ENCODE measurements around the gene CTDP1.
A peak's percentile ranks its signal among the peaks of the same experiment; 100 is the strongest.
"Not testable (repeated sequence)": the region's sequence is repeated elsewhere in the genome, so short reads cannot be mapped to it uniquely, and the experiment has no call there.

Gene CTDP1

GRCh38 chr18:79693561-79694205, 14.1 kb downstream of the CTDP1 start:
- Histone ChIP-seq H3K36me3 (ENCODE audit: control insufficient read depth in 2 of 2, insufficient read depth in 1 of 2, low read length in 2 of 2) (peaks cover 0 to 21% of the 10 kb centered on the region in 2 experiments; a peak in 1 of 3 replicates), H3K4me1 (ENCODE audit: control insufficient read depth, insufficient read depth, low read length) (0 out of 2 replicates have a peak, but pooled peaks cover 2% of the 10 kb centered on the region), H3K4me3 (ENCODE audit: low read depth, low read length) (no peak overlapping the region), H3K27ac (ENCODE audit: extremely low read depth, low read depth, low read length) (no peak overlapping the region), H3K9me3 (ENCODE audit: control insufficient read depth, insufficient read depth, low read depth, low read length) (no peaks in the 10 kb centered on the region)
- ChIA-PET CTCF (no interaction called here), POLR2A (interaction anchor here (1.1 kb wide), 1 partner anchor 340 kb away, joined by 3 read pairs; no protein-coding TSS in a partner anchor)
- no peak for TF ChIP-seq ZNF157 (tag by site-specific recombination; IDR thresholded peaks at IDR 0.05)
- TF ChIP-seq KLF1 (tag by site-specific recombination; IDR thresholded peaks at IDR 0.05), result peak; percentile 87
- 0 out of 2 replicates have a peak, but pooled peaks have one; percentile 20 for TF ChIP-seq KLF9 (tag by site-specific recombination; IDR thresholded peaks at IDR 0.05; ENCODE audit: low read depth)

- H3K9me3 ChIP-seq (ENCODE audit: control insufficient read depth, insufficient read depth, low read depth, low read length); H3K4me3 ChIP-seq (ENCODE audit: low read depth, low read length); H3K4me1 ChIP-seq (ENCODE audit: control insufficient read depth, insufficient read depth, low read length); H3K27ac ChIP-seq (ENCODE audit: extremely low read depth, low read depth, low read length); CTCF ChIA-PET: not testable (repeated sequence)
- POLR2A ChIA-PET, result interaction anchor here (1.1 kb wide), 2 partner anchors 16 to 339 kb away, joined by 3 read pairs; no protein-coding TSS in a partner anchor
- peaks cover 0 to 25% of the 10 kb centered on the region in 2 experiments; a peak in 2 of 3 replicates for H3K36me3 ChIP-seq (ENCODE audit: control insufficient read depth in 2 of 2, insufficient read depth in 1 of 2, low read length in 2 of 2)
These were observed 14.7 kb downstream of the CTDP1 start for GRCh38 chr18:79694206-79694894.

GRCh38 chr18:79694895-79695213, 15.3 kb downstream of the CTDP1 start:
- POLR2A ChIA-PET, result interaction anchor here (1.1 kb wide), 1 partner anchor 16 kb away, joined by 3 read pairs; no protein-coding TSS in a partner anchor
- CTCF ChIA-PET, result no interaction called here
- TF ChIP-seq ZNF843 (tag by site-specific recombination; IDR thresholded peaks at IDR 0.05) (no peak), ZNF121 (tag by site-specific recombination; IDR thresholded peaks at IDR 0.05) (no peak), SCRT2 (tag by site-specific recombination; IDR thresholded peaks at IDR 0.05) (peak; percentile 48; the same call in 1 of the 2 replicates), EGR2 (tag by site-specific recombination; IDR thresholded peaks at IDR 0.05; ENCODE audit: low read depth) (peak; percentile 69), ZFHX2 (tag by site-specific recombination; conservative IDR thresholded peaks at IDR 0.05) (peak; percentile 70)

DNA sequence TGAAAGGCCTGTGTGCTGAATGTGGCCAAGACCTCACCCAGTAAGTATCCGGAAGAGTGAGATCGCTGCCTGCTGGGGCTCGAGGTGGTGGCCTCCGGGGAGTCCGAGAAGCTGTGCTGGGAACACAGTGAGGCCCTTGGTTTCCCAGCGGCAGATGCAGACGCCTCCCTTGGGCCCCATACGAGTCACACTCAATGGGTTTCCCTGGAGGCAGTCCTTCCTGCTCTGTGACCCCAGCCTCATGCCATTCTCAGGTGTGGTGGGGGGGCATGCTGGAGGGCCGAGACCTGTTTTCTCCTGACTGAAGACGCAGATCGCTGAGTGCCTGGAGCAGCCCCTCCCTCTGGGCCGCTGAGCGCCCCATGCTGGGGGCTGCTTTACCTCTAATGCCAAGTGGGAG, 15.7 kb downstream of the CTDP1 start:
- H3K4me3 ChIP-seq (ENCODE audit: low read depth, low read length), result no peak overlapping the region
- 0 out of 2 replicates have a peak, but pooled peaks cover 2% of the 10 kb centered on the region for H3K4me1 ChIP-seq (ENCODE audit: control insufficient read depth, insufficient read depth, low read length)
- TF ChIP-seq ZNF580 (tag by site-specific recombination; IDR thresholded peaks at IDR 0.05) (no peak), ZIC2 (tag by site-specific recombination; IDR thresholded peaks at IDR 0.05) (peak; percentile 80)
- CTCF ChIA-PET, result no interaction called here
- POLR2A ChIA-PET, result interaction anchor here (1.1 kb wide), 1 partner anchor 17 kb away, joined by 3 read pairs; no protein-coding TSS in a partner anchor
- no peak overlapping the region for H3K27ac ChIP-seq (ENCODE audit: extremely low read depth, low read depth, low read length)
- H3K36me3 ChIP-seq (ENCODE audit: control insufficient read depth in 2 of 2, insufficient read depth in 1 of 2, low read length in 2 of 2), result peaks cover 0 to 34% of the 10 kb centered on the region in 2 experiments; a peak in 2 of 3 replicates
- no peaks in the 10 kb centered on the region for H3K9me3 ChIP-seq (ENCODE audit: control insufficient read depth, insufficient read depth, low read depth, low read length)

More at GRCh38 chr18:79694895-79695213, 15.3 kb downstream of the CTDP1 start:
- no peaks in the 10 kb centered on the region for H3K9me3 ChIP-seq (ENCODE audit: control insufficient read depth, insufficient read depth, low read depth, low read length)
- no peak overlapping the region for H3K27ac ChIP-seq (ENCODE audit: extremely low read depth, low read depth, low read length)
- 0 out of 2 replicates have a peak, but pooled peaks cover 2% of the 10 kb centered on the region for H3K4me1 ChIP-seq (ENCODE audit: control insufficient read depth, insufficient read depth, low read length)
- peaks cover 0 to 30% of the 10 kb centered on the region in 2 experiments; a peak in 2 of 3 replicates for H3K36me3 ChIP-seq (ENCODE audit: control insufficient read depth in 2 of 2, insufficient read depth in 1 of 2, low read length in 2 of 2)
- no peak overlapping the region for H3K4me3 ChIP-seq (ENCODE audit: low read depth, low read length)

DNA sequence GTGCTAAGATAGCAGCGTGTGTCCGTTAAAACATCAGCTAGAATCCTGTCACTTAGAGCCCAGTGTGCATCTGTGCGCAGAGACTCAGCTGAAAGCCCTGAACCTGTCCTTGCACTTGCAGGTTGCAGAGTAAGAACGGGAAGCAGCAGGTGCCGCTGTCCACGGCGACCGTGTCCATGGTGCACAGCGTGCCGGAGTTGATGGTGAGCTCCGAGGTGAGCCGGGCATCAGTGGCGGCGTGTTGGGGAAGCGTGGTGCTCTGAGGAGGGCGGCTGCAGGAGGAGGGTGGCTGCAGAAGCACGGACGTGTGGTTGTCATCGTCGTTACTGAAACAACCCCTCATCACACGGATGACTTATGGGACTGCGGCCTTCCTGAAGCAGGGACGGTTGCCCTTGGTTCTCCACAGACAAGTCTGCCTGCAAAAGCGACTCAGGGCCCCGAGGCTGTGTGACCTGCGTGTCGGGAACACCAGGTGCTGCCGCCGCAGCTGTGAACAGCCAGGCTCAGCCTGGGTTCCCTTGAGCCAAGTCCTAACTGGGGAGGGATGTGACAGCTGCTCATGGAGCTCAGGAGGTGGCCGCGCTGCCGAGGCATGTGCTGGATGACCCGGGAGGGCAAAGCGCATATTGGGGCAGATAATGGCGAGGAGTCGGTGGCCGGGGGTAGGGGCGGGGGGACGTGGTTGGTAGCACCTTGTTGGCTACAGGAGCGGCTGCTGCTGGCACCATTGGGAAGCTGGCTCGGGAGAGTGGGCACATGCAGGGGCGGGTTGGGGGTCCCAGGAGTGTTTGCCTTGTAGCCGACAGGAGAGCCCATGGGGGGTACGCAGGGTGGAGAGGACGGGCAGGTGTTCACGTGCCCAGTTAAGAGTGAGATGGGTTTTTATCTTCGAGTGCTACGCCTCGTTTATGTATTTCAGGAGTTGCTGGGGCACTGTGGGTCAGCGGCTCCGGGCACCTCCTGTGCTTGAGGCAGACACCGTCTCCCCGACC, 16.6 kb downstream of the CTDP1 start:
- Histone ChIP-seq H3K36me3 (ENCODE audit: control insufficient read depth in 2 of 2, insufficient read depth in 1 of 2, low read length in 2 of 2) (peaks cover 0 to 41% of the 10 kb centered on the region in 2 experiments; a peak in 2 of 3 replicates), H3K9me3 (ENCODE audit: control insufficient read depth, insufficient read depth, low read depth, low read length) (no peaks in the 10 kb centered on the region), H3K27ac (ENCODE audit: extremely low read depth, low read depth, low read length) (no peak overlapping the region), H3K4me1 (ENCODE audit: control insufficient read depth, insufficient read depth, low read length) (0 out of 2 replicates have a peak, but pooled peaks cover 2% of the 10 kb centered on the region), H3K4me3 (ENCODE audit: low read depth, low read length) (no peak overlapping the region)
- ChIA-PET CTCF (no interaction called here), POLR2A (interaction anchor here (1.1 kb wide), 1 partner anchor 18 kb away, joined by 3 read pairs; no protein-coding TSS in a partner anchor)
- no peak for TF ChIP-seq BCL11B (tag by site-specific recombination; IDR thresholded peaks at IDR 0.05; ENCODE audit: low read depth)
- no peak for TF ChIP-seq ZNF18 (tag by site-specific recombination; IDR thresholded peaks at IDR 0.05)
- no peak for TF ChIP-seq ZNF23 (tag by site-specific recombination; IDR thresholded peaks at IDR 0.05; ENCODE audit: borderline replicate concordance)
- TF ChIP-seq ZNF654 (tag by site-specific recombination; IDR thresholded peaks at IDR 0.05; ENCODE audit: low read depth), result no peak
- TF ChIP-seq TCF7L2 (IDR thresholded peaks at IDR 0.05; ENCODE audit: borderline replicate concordance, low read depth, low read length), result no peak
- no peak for TF ChIP-seq ZNF416 (tag by site-specific recombination; IDR thresholded peaks at IDR 0.05)
- TF ChIP-seq ZBTB21 (tag by site-specific recombination; IDR thresholded peaks at IDR 0.05), result no peak
- TF ChIP-seq ZNF335 (tag by site-specific recombination; conservative IDR thresholded peaks at IDR 0.05), result no peak
- no peak for TF ChIP-seq ZNF658 (tag by site-specific recombination; IDR thresholded peaks at IDR 0.05)

All from HEK293 (cell line).